Measurements from ENCODE around the gene ASIC2.

Gene ASIC2

GRCh38 chr17:33050611-33051140 is 242.4 kb downstream of the ASIC2 start (continued):
- TF ChIP-seq ZNF449 (tag by site-specific recombination; IDR thresholded peaks at IDR 0.05) (no peak), ZBTB7A (tag by site-specific recombination; IDR thresholded peaks at IDR 0.05; ENCODE audit: low read depth) (no peak), ZNF335 (tag by site-specific recombination; conservative IDR thresholded peaks at IDR 0.05) (no peak), ZNF843 (tag by site-specific recombination; IDR thresholded peaks at IDR 0.05) (no peak), ZNF398 (tag by site-specific recombination; IDR thresholded peaks at IDR 0.05) (no peak), ZNF629 (tag by site-specific recombination; IDR thresholded peaks at IDR 0.05) (no peak), ZNF549 (tag by site-specific recombination; IDR thresholded peaks at IDR 0.05) (no peak), ZNF488 (tag by site-specific recombination; IDR thresholded peaks at IDR 0.05) (no peak), ZNF175 (tag by site-specific recombination; IDR thresholded peaks at IDR 0.05) (no peak), ZNF704 (tag by site-specific recombination; IDR thresholded peaks at IDR 0.05) (no peak)

- POLR2A ChIA-PET: no interaction called here
- H3K4me3 ChIP-seq (ENCODE audit: low read depth, low read length): no peak overlapping the region
- H3K4me1 ChIP-seq (ENCODE audit: control insufficient read depth, insufficient read depth, low read length): no peaks in the 10 kb centered on the region
- no peaks in the 10 kb centered on the region for H3K36me3 ChIP-seq (ENCODE audit: control insufficient read depth in 2 of 2, insufficient read depth in 1 of 2, low read length in 2 of 2)
- no peak overlapping the region for H3K27ac ChIP-seq (ENCODE audit: extremely low read depth, low read depth, low read length)
- CTCF ChIA-PET: interaction anchor here (0.6 to 3.9 kb wide), 23 partner anchors 9 to 562 kb away, joined by 3 to 33 read pairs (median 3); no protein-coding TSS in a partner anchor
- no peaks in the 10 kb centered on the region for H3K9me3 ChIP-seq (ENCODE audit: control insufficient read depth, insufficient read depth, low read depth, low read length)
- TF ChIP-seq ZNF398 (tag by site-specific recombination; IDR thresholded peaks at IDR 0.05) (no peak), ELK4 (IDR thresholded peaks at IDR 0.05; ENCODE audit: borderline replicate concordance, low read depth, low read length) (no peak), ZNF571 (tag by site-specific recombination; IDR thresholded peaks at IDR 0.05) (no peak), ZNF654 (tag by site-specific recombination; IDR thresholded peaks at IDR 0.05; ENCODE audit: low read depth) (peak; percentile 27), CTCF (tag by site-specific recombination; IDR thresholded peaks at IDR 0.05) (peak; percentile 58; the same call in 1 of the 2 replicates), ZNF518A (tag by site-specific recombination; conservative IDR thresholded peaks at IDR 0.05; ENCODE audit: low read depth) (no peak)
Observed at GRCh38 chr17:33049781-33050414, 243.2 kb downstream of the ASIC2 start.
